HepG2 (cell line): Measurements from ENCODE around the gene DNPH1. TPM values are rescaled to one million over a fixed set of nuclear protein-coding genes. Genes with fewer than 3 reads are reported as not detected.
A peak's percentile ranks its signal among the peaks of the same experiment; 100 is the strongest.

Source experiments
- ARNT2 ChIP-seq: sonication (generic); formaldehyde crosslinking; IDR thresholded peaks from 2 replicates; pipeline ENCODE4 v1.8.0; 2022; ENCODE audit warnings: mild to moderate bottlenecking, low read depth, missing genetic modification reagents, moderate library complexity
- DPF2 ChIP-seq: sonication (generic); formaldehyde crosslinking; IDR thresholded peaks from 2 replicates; pipeline ENCODE4 v1.4.0; 2020; ENCODE audit warnings: mild to moderate bottlenecking, low read depth, missing genetic modification reagents, borderline replicate concordance
- FOSL2 ChIP-seq: sonication (generic); formaldehyde crosslinking; IDR thresholded peaks from 2 replicates; pipeline ENCODE4 v1.4.0; 2020; ENCODE audit warnings: missing genetic modification reagents
- GATAD1 ChIP-seq: IDR thresholded peaks from 2 replicates; pipeline ENCODE4 v1.6.1; 2016; ENCODE audit warnings: missing genetic modification reagents, missing compliant biosample characterization
- KAT8 ChIP-seq: IDR thresholded peaks from 2 replicates; pipeline ENCODE4 v1.6.1; 2016; ENCODE audit warnings: missing genetic modification reagents, missing compliant biosample characterization
- MBNL3 ChIP-seq: fragments of 250-450 bp; sonication (Bioruptor Pico); conservative IDR thresholded peaks from 2 replicates; pipeline ENCODE4 v1.8.0; 2022; ENCODE audit warnings: mild to moderate bottlenecking, inconsistent platforms
- MED13 ChIP-seq: sonication (generic); formaldehyde crosslinking; IDR thresholded peaks from 2 replicates; pipeline ENCODE4 v1.5.0; 2020; ENCODE audit warnings: missing genetic modification reagents
- MEIS2 ChIP-seq: sonication (generic); formaldehyde crosslinking; IDR thresholded peaks from 2 replicates; pipeline ENCODE4 v1.9.0; 2021; ENCODE audit warnings: mild to moderate bottlenecking, missing genetic modification reagents
- MYC ChIP-seq: sonication (generic); formaldehyde crosslinking; IDR thresholded peaks from 2 replicates; pipeline ENCODE4 v1.9.0; 2021; ENCODE audit warnings: missing genetic modification reagents, borderline replicate concordance
- NCOA2 ChIP-seq: sonication (generic); formaldehyde crosslinking; IDR thresholded peaks from 2 replicates; pipeline ENCODE4 v1.8.0; 2022; ENCODE audit warnings: inconsistent platforms
- SOX5 ChIP-seq: IDR thresholded peaks from 2 replicates; pipeline ENCODE4 v1.6.1; 2016; ENCODE audit warnings: borderline replicate concordance
- ZMYM3 ChIP-seq: sonication (generic); formaldehyde crosslinking; IDR thresholded peaks from 2 replicates; pipeline ENCODE4 v1.5.1; 2020; ENCODE audit warnings: mild to moderate bottlenecking, missing genetic modification reagents
- ZNF468 ChIP-seq: sonication (generic); formaldehyde crosslinking; IDR thresholded peaks from 2 replicates; pipeline ENCODE4 v1.8.0; 2022; ENCODE audit warnings: mild to moderate bottlenecking, moderate library complexity, missing genetic modification reagents
- ZNF556 ChIP-seq: sonication (generic); formaldehyde crosslinking; IDR thresholded peaks from 2 replicates; pipeline ENCODE4 v1.4.0; 2020; ENCODE audit warnings: mild to moderate bottlenecking, missing genetic modification reagents, borderline replicate concordance
- polyA plus RNA-seq, 8 experiments: library from polyadenylated mRNA; depleted of rRNA in 3 of 8; stranded (reverse) in 7 of 8; unstranded in 1 of 8; fragments of >200 nt; fragmentation: Illumina TruSeq in 4 of 8; extraction: Trizol in 4 of 8; gene quantifications; 2 replicates each; pipeline versions ENCODE4 v1.2.1 to v1.2.3, GENCODE V29; 2011 to 2016; ENCODE audit warnings: low read depth in 4 of 8, missing spikeins in 1 of 8, mixed read lengths in 1 of 8; ENCODE audit not compliant: insufficient read depth in 1 of 8
- total RNA-seq, 5 experiments: library from RNA; depleted of rRNA; stranded (reverse); fragments of >200 nt; fragmentation: Illumina TruSeq; extraction: Trizol; gene quantifications; 2 replicates each; pipeline ENCODE4 v1.2.3, GENCODE V29; 2016; ENCODE audit warnings: low read depth in 1 of 5
- TF ChIP-seq, protein P1 (sequence below): sonication (generic); formaldehyde crosslinking; IDR thresholded peaks from 2 replicates; pipeline ENCODE4 v1.4.0; 2020; ENCODE audit warnings: missing genetic modification reagents, borderline replicate concordance
- TF ChIP-seq, protein P2 (sequence below): sonication (generic); formaldehyde crosslinking; IDR thresholded peaks from 2 replicates; pipeline ENCODE4 v1.5.0; 2020; ENCODE audit warnings: mild to moderate bottlenecking, missing genetic modification reagents
- TF ChIP-seq, protein P3 (sequence below): sonication (generic); formaldehyde crosslinking; IDR thresholded peaks from 2 replicates; pipeline ENCODE4 v1.4.0; 2020; ENCODE audit warnings: mild to moderate bottlenecking, low read depth, missing genetic modification reagents
- TF ChIP-seq, protein P4 (sequence below): sonication (generic); formaldehyde crosslinking; IDR thresholded peaks from 2 replicates; pipeline ENCODE4 v1.5.0; 2020; ENCODE audit warnings: mild to moderate bottlenecking, missing genetic modification reagents

DNPH1 gene
- total and polyA plus RNA-seq, 2 of the 13 experiments (the other 11 are each of a cell fraction or from before 2014, with no cell fraction given), result 56.5 to 75.1 TPM

DNA sequence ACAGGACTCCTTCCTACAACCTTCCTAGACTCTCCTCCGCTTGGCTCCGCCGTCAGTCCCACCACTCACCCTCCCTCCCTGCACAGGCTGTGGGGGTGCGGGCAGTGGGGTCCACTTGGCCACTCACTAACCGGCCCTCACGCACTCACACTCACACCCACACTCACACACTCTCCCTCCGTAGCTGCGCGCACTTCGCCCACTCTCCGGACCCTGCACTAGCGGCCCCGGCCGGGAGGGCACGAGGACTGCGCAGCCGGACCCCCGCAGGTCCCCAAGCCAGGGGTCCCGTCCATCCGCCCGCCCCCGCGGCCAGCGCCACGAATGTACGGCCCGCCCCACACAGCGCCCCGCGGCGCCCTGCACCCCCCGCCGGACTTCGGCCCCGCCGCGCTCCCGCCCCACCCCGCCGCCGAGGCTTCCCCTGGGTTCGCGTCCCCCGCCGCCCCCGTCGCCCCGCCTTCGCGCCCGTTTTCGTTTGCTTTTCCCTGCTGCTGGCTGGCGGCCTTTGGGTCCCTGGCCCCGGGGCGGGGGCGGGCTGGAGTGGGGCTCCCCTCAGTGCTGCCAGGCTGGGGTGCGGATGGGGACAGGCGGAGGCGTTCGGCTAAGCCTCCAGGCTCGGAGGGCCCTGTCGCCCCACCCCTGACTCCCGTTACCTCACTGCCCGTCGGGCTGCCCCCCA is 45.8 kb upstream of the DNPH1 start (continued):
- TF ChIP-seq ZNF468 (CRISPR knock-in tag), result peak; percentile 34; the same call in 1 of the 2 replicates
- TF ChIP-seq MBNL3 (CRISPR knock-in tag), result no peak
- TF ChIP-seq SOX5 (CRISPR knock-in tag), result peak; percentile 35; the same call in 1 of the 2 replicates
- TF ChIP-seq, protein P1, sequence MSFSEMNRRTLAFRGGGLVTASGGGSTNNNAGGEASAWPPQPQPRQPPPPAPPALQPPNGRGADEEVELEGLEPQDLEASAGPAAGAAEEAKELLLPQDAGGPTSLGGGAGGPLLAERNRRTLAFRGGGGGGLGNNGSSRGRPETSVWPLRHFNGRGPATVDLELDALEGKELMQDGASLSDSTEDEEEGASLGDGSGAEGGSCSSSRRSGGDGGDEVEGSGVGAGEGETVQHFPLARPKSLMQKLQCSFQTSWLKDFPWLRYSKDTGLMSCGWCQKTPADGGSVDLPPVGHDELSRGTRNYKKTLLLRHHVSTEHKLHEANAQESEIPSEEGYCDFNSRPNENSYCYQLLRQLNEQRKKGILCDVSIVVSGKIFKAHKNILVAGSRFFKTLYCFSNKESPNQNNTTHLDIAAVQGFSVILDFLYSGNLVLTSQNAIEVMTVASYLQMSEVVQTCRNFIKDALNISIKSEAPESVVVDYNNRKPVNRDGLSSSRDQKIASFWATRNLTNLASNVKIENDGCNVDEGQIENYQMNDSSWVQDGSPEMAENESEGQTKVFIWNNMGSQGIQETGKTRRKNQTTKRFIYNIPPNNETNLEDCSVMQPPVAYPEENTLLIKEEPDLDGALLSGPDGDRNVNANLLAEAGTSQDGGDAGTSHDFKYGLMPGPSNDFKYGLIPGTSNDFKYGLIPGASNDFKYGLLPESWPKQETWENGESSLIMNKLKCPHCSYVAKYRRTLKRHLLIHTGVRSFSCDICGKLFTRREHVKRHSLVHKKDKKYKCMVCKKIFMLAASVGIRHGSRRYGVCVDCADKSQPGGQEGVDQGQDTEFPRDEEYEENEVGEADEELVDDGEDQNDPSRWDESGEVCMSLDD (CRISPR knock-in tag), result peak; percentile 99
- TF ChIP-seq ZMYM3 (CRISPR knock-in tag), result peak; percentile 40; the same call in 1 of the 2 replicates
- peak; percentile 83 for TF ChIP-seq ARNT2 (CRISPR knock-in tag)
- TF ChIP-seq, protein P2, sequence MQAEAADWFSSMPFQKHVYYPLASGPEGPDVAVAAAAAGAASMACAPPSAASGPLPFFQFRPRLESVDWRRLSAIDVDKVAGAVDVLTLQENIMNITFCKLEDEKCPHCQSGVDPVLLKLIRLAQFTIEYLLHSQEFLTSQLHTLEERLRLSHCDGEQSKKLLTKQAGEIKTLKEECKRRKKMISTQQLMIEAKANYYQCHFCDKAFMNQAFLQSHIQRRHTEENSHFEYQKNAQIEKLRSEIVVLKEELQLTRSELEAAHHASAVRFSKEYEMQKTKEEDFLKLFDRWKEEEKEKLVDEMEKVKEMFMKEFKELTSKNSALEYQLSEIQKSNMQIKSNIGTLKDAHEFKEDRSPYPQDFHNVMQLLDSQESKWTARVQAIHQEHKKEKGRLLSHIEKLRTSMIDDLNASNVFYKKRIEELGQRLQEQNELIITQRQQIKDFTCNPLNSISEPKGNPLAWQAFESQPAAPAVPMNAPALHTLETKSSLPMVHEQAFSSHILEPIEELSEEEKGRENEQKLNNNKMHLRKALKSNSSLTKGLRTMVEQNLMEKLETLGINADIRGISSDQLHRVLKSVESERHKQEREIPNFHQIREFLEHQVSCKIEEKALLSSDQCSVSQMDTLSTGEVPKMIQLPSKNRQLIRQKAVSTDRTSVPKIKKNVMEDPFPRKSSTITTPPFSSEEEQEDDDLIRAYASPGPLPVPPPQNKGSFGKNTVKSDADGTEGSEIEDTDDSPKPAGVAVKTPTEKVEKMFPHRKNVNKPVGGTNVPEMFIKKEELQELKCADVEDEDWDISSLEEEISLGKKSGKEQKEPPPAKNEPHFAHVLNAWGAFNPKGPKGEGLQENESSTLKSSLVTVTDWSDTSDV, result 0 out of 2 replicates have a peak, but pooled peaks have one; percentile 22
- peak; percentile 84 for TF ChIP-seq MEIS2 (CRISPR knock-in tag)
- no peak for TF ChIP-seq GATAD1
- TF ChIP-seq, protein P3, sequence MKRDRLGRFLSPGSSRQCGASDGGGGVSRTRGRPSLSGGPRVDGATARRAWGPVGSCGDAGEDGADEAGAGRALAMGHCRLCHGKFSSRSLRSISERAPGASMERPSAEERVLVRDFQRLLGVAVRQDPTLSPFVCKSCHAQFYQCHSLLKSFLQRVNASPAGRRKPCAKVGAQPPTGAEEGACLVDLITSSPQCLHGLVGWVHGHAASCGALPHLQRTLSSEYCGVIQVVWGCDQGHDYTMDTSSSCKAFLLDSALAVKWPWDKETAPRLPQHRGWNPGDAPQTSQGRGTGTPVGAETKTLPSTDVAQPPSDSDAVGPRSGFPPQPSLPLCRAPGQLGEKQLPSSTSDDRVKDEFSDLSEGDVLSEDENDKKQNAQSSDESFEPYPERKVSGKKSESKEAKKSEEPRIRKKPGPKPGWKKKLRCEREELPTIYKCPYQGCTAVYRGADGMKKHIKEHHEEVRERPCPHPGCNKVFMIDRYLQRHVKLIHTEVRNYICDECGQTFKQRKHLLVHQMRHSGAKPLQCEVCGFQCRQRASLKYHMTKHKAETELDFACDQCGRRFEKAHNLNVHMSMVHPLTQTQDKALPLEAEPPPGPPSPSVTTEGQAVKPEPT (CRISPR knock-in tag), result 0 out of 2 replicates have a peak, but pooled peaks have one; percentile 32
- TF ChIP-seq, protein P4, sequence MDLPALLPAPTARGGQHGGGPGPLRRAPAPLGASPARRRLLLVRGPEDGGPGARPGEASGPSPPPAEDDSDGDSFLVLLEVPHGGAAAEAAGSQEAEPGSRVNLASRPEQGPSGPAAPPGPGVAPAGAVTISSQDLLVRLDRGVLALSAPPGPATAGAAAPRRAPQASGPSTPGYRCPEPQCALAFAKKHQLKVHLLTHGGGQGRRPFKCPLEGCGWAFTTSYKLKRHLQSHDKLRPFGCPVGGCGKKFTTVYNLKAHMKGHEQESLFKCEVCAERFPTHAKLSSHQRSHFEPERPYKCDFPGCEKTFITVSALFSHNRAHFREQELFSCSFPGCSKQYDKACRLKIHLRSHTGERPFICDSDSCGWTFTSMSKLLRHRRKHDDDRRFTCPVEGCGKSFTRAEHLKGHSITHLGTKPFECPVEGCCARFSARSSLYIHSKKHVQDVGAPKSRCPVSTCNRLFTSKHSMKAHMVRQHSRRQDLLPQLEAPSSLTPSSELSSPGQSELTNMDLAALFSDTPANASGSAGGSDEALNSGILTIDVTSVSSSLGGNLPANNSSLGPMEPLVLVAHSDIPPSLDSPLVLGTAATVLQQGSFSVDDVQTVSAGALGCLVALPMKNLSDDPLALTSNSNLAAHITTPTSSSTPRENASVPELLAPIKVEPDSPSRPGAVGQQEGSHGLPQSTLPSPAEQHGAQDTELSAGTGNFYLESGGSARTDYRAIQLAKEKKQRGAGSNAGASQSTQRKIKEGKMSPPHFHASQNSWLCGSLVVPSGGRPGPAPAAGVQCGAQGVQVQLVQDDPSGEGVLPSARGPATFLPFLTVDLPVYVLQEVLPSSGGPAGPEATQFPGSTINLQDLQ (CRISPR knock-in tag), result peak; percentile 71; the same call in 1 of the 2 replicates
- peak; percentile 64; the same call in 1 of the 2 replicates for TF ChIP-seq DPF2 (CRISPR knock-in tag)
- peak; percentile 89 for TF ChIP-seq MYC (CRISPR knock-in tag)
- TF ChIP-seq KAT8 (CRISPR knock-in tag), result peak; percentile 54; the same call in 1 of the 2 replicates
- 0 out of 2 replicates have a peak, but pooled peaks have one; percentile 22 for TF ChIP-seq FOSL2
- peak; percentile 40; the same call in 1 of the 2 replicates for TF ChIP-seq NCOA2 (CRISPR knock-in tag)
- peak; percentile 93 for TF ChIP-seq ZNF556 (CRISPR knock-in tag)
- peak; percentile 48; the same call in 1 of the 2 replicates for TF ChIP-seq MED13 (CRISPR knock-in tag)
